Measurements from ENCODE around the gene BCL2L2.

BCL2L2 gene

DNA sequence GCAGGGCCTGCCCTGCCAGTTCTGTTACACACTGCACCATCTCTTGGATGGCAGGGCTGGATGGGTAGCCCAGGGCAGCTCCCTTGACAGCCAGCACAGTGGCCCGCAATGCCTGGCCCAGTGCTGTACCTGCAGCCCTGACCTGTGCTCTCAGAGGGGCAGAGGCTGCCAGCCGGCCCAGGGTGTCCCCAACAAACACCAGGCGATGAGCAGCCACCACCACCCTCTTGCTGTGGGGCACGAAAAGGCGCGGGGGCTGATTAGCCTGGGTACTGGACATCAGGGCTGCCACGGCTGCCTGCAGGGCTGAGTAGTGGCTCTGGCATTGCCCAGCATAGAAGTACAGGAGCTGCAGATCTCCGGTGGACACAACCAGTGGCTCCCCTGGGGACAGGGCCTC is 50.6 kb downstream of the BCL2L2 start:
- no peak for DNase-seq

GRCh38 chr14:23358042-23358441 is 51.4 kb downstream of the BCL2L2 start:
- no peak for DNase-seq

GRCh38 chr14:23358553-23359166 is 52.0 kb downstream of the BCL2L2 start:
- DNase-seq, result no peak

- no peak for DNase-seq
Observed at GRCh38 chr14:23359167-23359626, 52.6 kb downstream of the BCL2L2 start.

- DNase-seq, result no peak
Observed at GRCh38 chr14:23359722-23360447, 53.3 kb downstream of the BCL2L2 start.

GRCh38 chr14:23360496-23360895 is 53.9 kb downstream of the BCL2L2 start:
- no peak for DNase-seq

DNA sequence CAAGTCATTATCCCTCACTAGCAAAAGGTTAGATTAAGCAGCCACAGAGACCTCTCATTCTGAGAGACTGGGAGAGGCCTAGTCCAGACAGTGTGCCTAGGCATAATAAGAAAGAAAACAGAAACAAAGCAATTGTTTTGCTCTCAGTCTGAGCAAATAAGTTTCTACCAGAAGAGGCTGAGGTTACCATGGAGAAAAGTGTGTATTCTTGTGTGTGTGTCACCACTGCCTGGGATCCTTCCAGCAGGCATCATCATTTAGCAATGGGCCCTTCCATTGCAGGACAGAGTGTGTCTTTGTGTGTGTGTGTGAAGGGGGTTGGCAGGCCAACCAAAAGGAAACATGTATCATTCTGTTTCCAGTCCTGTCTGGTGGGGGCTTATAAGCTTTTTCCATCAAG is 54.7 kb downstream of the BCL2L2 start:
- no peak for DNase-seq

Data from NCI-H1436 treated with DMSO at 0.1 percent for 48 hours (cell line).